Renal pelvis (tissue), 4 donors: ENCODE results near the gene SETBP1. TPM values are rescaled to one million over a fixed set of nuclear protein-coding genes. Genes with fewer than 3 reads are reported as not detected.
A peak's percentile ranks its signal among the peaks of the same experiment; 100 is the strongest.

Experiments
- DNase-seq: peaks from one replicate; pipeline ENCODE4 v3.0.0-alpha.2; 2013
- polyA plus RNA-seq, 3 donors: library from polyadenylated mRNA; unstranded; fragments of 120-200 nt; gene quantifications; one replicate each; pipeline ENCODE4 v1.2.1, GENCODE V29; 2013; ENCODE audit not compliant: insufficient read length in 3 of 3

Gene SETBP1
- polyA plus RNA-seq, 3 donors: 27.8 to 35.1 (median 31.0) TPM

- peak; percentile 35 for DNase-seq
Observed at GRCh38 chr18:44937960-44938719, 257.5 kb downstream of the SETBP1 start.

GRCh38 chr18:44938720-44939665, 258.3 kb downstream of the SETBP1 start:
- no peak for DNase-seq

GRCh38 chr18:44941516-44941915, 260.8 kb downstream of the SETBP1 start:
- no peak for DNase-seq

GRCh38 chr18:44942073-44942472, 261.4 kb downstream of the SETBP1 start:
- no peak for DNase-seq

DNA sequence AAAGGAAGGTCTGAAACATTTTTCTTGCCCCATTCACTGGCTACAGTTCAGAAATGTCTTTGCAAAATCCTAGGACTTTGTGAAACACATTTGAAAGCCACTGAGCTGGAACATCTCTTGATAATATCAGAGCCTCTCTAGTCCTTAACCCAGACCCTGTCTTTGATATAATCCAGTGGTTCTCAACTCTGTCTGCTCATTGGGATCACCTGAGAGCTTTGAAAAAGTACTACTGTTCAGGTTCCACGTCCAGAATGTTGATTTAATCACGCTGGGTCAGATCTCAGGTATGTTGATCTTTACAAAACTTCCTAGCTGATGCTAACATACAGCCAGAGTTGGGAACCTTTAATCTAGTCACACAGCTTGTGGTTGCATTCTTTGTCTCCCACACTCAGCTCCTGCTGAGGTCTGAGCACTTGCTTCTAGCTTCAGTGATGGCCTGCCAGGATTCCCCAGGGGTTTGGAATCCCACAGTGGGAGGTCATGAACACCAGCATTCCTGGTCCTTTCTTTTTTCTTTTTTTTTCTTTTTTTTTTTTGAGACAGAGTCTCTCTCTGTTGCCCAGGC, 262.7 kb downstream of the SETBP1 start:
- DNase-seq: no peak

DNA sequence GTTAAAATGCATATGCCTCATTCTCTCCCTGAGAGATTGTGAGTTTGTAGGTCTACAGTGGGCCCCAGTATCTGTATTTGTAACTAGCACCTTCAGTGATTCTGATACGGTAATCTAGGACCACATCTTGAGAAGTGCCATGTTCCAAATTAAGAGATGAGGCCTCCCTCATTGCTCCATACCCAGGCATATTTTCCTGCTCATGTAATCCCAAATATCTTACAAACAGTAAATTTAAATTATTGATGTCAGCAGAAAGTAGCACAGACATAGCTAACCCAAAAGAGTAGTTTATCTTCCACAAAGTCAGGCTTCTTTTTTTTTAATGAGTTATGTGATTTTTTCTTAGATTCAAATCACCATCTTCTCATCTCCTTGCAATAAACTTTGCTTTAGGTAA, 263.8 kb downstream of the SETBP1 start:
- no peak for DNase-seq

DNA sequence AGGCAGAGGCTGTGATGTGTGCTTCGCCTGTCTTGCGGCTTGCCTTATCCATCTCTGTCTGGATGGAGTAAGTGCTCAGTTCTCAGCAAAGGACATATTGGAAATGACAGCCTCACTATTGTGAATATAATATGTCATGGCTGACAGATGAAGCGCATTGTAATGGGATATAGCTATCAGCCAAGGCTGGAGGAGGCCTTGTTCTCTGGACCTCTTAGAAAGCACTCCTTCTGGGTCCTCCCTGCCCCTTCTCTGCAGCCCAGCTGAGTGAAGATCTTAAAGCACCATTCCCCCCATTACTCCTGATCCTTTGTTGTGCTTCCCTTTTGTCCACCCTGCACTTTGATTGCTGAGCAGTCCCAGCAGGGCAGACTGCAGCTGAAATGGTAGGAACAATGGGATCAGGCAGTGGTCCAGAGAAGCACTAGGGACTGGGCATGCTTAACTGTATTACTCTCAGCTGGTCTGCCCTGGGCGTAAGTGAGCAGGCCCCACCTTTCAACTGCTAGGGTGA, 265.3 kb downstream of the SETBP1 start:
- DNase-seq: no peak

DNA sequence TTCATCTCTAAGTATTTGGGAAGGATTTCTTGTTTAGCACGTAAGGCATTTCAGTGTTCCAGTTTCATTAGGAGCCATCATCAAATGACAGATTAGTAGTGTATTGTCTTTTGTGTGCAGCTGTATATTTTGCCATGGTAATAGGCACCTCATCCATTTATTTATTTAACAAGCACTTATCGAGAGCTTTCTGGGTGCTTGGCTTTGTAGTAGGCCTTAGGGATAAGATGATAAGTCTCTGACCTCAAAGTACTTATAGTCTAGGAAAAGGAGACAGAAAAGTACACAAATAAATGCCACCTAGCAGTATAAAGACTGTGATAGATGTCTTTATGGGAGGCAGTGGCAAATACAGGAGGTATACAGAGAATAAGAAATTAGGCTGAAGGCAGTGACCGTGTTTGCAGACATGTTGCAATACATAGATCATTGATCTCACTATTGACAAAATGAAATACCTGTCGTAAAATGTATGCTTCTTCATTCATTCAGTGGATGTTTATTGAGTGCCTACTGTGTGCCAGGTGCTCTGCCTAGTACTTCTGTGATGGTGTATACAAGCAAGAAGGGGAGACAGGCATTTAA, 265.9 kb downstream of the SETBP1 start:
- DNase-seq: no peak

DNA sequence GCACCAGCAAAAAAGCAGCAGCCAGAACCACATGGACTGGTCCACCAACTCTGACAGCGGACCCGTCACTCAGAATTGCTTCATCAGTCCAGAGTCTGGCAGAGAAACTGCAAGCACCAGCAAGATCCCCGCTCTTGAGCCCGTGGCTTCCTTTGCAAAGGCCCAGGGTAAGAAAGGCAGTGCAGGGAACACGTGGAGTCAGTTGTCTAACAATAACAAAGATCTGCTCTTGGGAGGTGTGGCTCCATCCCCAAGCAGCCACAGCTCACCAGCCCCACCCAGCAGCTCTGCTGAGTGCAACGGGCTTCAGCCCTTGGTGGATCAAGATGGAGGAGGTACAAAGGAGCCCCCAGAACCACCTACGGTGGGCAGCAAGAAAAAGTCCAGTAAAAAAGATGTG, 269.3 kb downstream of the SETBP1 start:
- DNase-seq: no peak

DNA sequence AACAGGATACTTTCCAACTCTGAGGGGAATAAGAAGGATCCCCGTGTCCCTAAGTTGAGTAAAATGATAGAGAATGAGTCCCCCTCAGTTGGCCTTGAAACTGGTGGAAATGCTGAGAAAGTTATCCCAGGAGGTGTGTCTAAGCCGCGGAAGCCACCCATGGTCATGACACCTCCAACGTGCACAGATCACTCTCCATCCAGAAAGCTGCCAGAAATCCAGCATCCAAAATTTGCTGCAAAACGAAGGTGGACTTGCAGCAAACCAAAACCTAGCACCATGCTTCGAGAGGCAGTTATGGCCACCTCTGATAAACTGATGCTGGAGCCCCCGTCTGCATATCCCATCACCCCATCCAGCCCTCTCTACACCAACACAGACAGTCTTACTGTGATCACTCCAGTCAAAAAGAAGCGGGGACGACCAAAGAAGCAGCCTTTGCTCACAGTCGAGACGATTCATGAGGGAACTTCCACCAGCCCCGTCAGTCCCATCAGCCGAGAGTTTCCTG, 270.1 kb downstream of the SETBP1 start:
- no peak for DNase-seq

- DNase-seq: no peak
Observed at GRCh38 chr18:44951748-44952147, 271.1 kb downstream of the SETBP1 start.

DNA sequence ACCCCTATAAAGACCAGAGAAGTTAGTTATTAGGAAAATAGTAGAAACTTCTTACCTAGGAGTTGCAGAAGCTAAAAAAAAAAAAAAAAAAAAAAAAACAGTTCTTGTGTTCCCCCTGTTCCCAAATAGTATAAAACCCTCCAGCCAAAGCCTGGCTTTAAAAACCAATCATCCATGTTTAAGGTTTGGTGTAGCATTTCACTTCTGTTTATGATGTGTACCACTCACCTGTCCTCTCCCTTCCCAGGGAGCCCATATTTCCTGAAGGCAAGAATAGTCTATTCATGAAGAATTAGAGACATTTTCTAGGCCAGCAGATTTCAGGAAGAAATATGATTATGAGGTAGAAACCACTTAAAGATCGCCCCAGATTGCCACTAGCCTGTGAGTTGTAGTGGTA, 273.6 kb downstream of the SETBP1 start:
- DNase-seq: no peak

DNA sequence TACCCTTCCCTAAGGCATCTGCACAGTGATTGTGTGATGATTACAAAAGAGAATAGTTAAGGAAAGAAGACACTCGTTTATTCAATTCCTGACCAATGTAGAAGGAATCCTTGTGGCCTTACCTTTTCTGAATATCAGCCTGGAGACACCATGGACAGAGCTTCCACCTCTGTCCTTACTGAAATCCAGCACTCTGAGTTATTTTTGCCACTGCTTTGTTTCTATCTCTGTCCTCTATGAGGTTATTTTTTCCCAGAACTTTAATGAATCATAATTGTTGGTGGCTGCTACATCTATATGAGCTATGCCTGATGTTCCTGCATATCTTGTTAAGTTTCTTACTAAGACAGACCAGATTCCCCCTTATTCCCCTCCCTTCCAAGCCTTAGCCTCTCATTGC, 275.1 kb downstream of the SETBP1 start:
- no peak for DNase-seq

DNA sequence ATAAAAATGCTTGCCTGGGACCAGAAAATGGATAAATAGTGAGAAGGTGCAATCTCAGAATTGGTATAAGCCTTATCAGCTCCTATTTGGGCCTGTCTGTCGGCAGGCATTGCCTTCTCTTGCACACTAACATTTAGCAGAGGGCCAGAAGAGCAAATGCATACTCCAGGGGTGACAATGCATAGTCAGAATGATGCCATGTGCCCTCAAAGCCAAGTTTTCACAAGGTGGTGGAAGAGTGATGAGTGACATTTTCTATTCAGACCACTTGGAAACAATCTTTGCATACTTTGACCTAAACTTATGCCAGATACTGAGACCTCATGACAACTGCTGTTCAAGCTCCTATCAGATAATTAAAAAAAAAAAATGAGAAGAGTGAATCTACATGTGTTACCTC, 276.3 kb downstream of the SETBP1 start:
- DNase-seq: no peak

DNA sequence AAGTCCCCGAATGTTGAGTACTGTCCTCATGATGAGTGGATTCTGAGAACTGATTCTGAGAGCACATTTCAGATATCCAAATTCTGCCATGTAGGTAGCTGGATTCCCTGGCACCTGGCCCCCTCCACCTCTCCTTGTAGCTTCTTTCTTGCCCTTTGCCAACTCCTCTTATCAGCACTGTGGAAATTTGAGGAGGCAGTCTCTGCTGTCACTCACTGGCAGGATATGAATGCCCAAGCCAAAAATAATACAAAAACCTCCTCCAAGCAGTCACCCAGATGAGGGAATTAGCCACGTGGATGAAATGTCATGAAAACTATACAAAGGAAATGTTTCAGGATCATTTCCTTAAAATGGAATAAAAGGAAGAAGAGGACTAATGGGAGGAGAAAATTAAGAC, 276.8 kb downstream of the SETBP1 start:
- DNase-seq: no peak

DNA sequence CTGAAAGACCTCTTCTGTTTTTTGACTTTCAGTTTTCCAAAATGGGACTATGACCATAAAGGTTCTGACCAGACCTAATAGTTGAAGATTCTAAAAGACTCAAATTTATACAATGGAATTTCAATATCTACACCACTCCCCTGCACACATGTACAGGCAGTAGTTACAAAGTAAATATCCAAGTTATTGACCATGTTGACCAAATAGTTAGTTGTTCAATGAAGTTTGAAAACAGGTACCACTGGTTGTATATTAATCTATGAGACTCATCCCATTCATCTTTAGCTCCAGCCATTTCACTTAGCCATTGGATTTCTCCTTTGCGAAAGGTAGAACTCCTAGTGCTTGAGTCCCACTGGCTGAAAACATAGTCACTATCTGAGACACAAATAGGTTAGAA, 277.4 kb downstream of the SETBP1 start:
- no peak for DNase-seq

DNA sequence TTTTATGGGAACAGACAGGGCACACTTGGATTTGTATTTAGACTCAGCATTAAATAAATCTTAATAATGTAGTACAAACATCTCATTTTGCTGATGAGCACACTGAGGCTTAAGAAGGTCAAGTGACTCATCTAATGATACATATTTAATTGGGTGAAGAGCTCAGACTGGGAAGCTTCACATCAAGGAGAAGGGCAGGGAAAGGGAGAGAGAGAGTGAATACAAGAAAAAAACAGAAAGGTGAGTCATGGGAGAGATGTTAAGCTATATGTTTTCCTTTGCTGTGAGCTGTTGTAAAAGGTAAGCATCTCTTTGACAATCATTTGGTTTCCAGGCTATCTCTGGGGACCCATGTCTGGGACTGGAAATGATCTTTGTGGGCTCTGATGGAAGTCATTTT, 277.8 kb downstream of the SETBP1 start:
- DNase-seq: no peak

DNA sequence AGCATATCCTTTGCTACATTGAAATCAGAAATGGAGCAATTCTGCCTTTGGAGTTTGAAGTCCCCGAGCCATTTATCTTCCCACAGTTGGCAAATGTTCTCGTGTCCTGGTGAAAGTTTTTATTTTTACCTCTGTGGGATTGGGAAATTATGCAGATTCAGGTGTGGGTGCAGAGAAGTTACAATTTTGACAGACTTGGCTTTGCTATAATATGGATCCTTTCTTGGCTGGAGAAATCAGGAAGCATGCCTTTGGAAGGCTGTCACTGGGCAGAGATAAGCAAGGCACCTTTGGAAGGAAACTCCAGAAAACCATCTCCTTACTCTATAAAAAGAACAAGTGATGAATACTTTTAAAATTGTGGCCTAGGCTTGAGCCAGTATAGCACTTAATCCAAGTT, 278.3 kb downstream of the SETBP1 start:
- no peak for DNase-seq

GRCh38 chr18:44960580-44960979, 279.9 kb downstream of the SETBP1 start:
- DNase-seq: no peak

DNA sequence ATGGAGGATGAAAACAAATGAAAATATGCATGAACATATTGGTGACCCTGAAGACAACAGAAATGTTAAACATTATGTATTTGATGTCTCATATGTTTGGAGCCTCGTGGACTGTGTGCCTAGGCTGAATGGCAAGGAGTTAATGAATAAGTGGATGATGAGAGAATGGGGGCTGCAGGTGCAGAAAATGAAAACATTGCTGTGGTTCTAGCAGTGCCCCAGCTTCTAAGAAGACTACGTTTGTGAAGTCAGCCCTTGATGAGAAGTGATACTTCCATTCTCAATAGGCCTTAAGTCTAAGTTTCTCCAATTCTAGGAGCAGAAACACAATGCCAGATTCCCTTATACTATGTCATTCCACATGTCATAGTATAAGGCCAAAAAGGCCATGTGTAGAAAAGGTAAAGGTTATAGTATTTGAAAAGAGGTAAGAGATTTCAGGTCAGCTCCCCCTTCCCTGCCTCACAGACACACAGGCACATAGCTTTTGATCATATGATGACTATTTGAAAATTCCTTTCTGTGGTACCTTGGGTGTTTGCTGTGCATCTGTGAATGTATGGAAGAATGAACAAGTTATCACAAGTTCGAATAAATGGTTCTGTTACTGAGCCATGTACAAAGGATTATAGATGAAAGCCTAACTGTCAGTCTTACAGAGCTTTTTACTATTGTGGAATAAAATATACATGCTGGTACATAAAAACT, 280.8 kb downstream of the SETBP1 start:
- no peak for DNase-seq

DNA sequence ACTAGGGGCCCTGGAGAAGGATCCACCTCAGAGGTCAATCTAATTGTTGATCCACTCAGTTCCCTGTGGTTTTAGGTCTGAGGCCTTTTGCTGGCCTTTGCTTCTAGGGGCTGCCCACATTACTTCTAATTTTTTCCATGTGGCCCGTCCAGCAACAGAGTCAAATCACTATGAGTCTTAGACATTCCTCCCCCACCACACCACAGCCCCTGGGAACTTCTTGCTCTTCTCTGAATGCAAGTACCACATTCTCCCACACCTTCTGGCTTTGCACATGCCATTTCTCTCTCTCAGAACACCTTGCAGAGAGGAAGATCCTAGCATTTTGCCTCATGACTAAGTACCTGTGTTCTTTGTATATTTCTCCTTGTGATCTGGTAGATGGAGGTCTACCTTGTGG, 286.9 kb downstream of the SETBP1 start:
- no peak for DNase-seq
